Endothelial cell of umbilical vein (primary cell): Measurements from ENCODE around the gene CENPP. TPM values are rescaled to one million over a fixed set of nuclear protein-coding genes. Genes with fewer than 3 reads are reported as not detected.

Source experiments
- BruUV-seq: library from RNA; stranded (reverse); fragments of 400-500 nt; replicated peaks from 2 replicates; lab custom pipeline; 2021; lab: Mats Ljungman, UMichigan
- CTCF ChIA-PET: fragments of 300-600, 350-600 bp; sonication (Branson Sonifier 250); formaldehyde crosslinking; loops from one replicate; lab custom pipeline; 2021; ENCODE audit warnings: antibody characterized with exemption, inconsistent platforms; lab: Charles Lee
- POLR2A ChIA-PET: fragments of 300-600, 350-600 bp; sonication (Branson Sonifier 250); formaldehyde crosslinking; loops from one replicate; lab custom pipeline; 2021; ENCODE audit warnings: antibody characterized with exemption, inconsistent platforms; lab: Charles Lee
- DNase-seq: peaks from one replicate; pipeline ENCODE4 v3.0.0-alpha.2; 2011; ENCODE audit warnings: low read depth, low spot score
- FAIRE-seq: peaks from 2 replicates; lab custom pipeline; 2011; peaks lifted over from hg19 to GRCh38; lab: Jason Lieb, UNC
- H2AFZ ChIP-seq: 2 replicates; pipeline ENCODE4 v1.6.0; 2012; ENCODE audit warnings: low read depth, low read length, control low read depth, inconsistent platforms
- H3K27ac ChIP-seq: 2 replicates; pipeline ENCODE4 v1.5.1; 2011; ENCODE audit warnings: low read depth, mild to moderate bottlenecking, control low read depth, low read length, moderate library complexity; ENCODE audit not compliant: insufficient read depth
- H3K27me3 ChIP-seq, 2 experiments: 2 replicates each; pipeline versions ENCODE4 v1.6.0 to v1.6.1; 2011; ENCODE audit warnings: low read length in 2 of 2, mixed read lengths in 1 of 2; ENCODE audit not compliant: control insufficient read depth in 2 of 2, insufficient read depth in 2 of 2
- H3K36me3 ChIP-seq, 2 experiments: 2 replicates in 1 of 2; 3 replicates in 1 of 2; pipeline ENCODE4 v1.5.1; 2011; ENCODE audit warnings: low read length in 2 of 2, mild to moderate bottlenecking in 1 of 2, moderate library complexity in 1 of 2; ENCODE audit not compliant: control insufficient read depth in 2 of 2, insufficient read depth in 2 of 2; ENCODE audit errors: extremely low read depth in 1 of 2
- H3K4me1 ChIP-seq: 3 replicates; pipeline ENCODE4 v1.5.1; 2011; ENCODE audit warnings: mild to moderate bottlenecking, low read length; ENCODE audit not compliant: control insufficient read depth, insufficient read depth; ENCODE audit errors: extremely low read depth
- H3K4me2 ChIP-seq: 2 replicates; pipeline ENCODE4 v1.6.1; 2011; ENCODE audit warnings: low read length, control low read depth, mixed read lengths; ENCODE audit not compliant: insufficient read depth
- H3K4me3 ChIP-seq, 3 experiments: fragments of 200-600 bp in 1 of 3; sonication (generic), shearing (Covaris generic) in 1 of 3; replicated peaks in 1 of 3; 2 replicates each; pipeline ENCODE4 v1.5.1; 2011 to 2016; ENCODE audit warnings: control low read depth in 3 of 3, low read length in 3 of 3, mild to moderate bottlenecking in 2 of 3, inconsistent platforms in 1 of 3, low read depth in 1 of 3, moderate library complexity in 1 of 3; ENCODE audit not compliant: insufficient read depth in 1 of 3
- H3K79me2 ChIP-seq: 2 replicates; pipeline ENCODE4 v1.6.0; 2012; ENCODE audit warnings: low read length, inconsistent platforms; ENCODE audit not compliant: control insufficient read depth, insufficient read depth
- H3K9ac ChIP-seq: replicated peaks from 2 replicates; pipeline ENCODE3; 2011; ENCODE audit warnings: low read length, control low read depth; ENCODE audit not compliant: insufficient read depth; ENCODE audit errors: extremely low read depth
- H3K9me1 ChIP-seq: replicated peaks from 3 replicates; pipeline ENCODE4 v1.6.0; 2011; ENCODE audit warnings: mild to moderate bottlenecking, low read length; ENCODE audit not compliant: control insufficient read depth, insufficient read depth; ENCODE audit errors: extremely low read depth
- H3K9me3 ChIP-seq: replicated peaks from 2 replicates; pipeline ENCODE4 v1.5.1; 2012; ENCODE audit warnings: low read length, inconsistent platforms; ENCODE audit not compliant: control insufficient read depth, insufficient read depth
- H4K20me1 ChIP-seq: replicated peaks from 2 replicates; pipeline ENCODE3; 2011; ENCODE audit warnings: mild to moderate bottlenecking, low read length; ENCODE audit not compliant: control insufficient read depth, insufficient read depth; ENCODE audit errors: extremely low read depth
- CTCF ChIP-seq, 2 donors: IDR thresholded peaks; 1 replicate in 1 of 2; 2 replicates in 1 of 2; pipeline ENCODE4 v1.5.1; 2011; ENCODE audit warnings: low read length in 2 of 2, mild to moderate bottlenecking in 2 of 2, moderate library complexity in 2 of 2, control low read depth in 1 of 2, inconsistent platforms in 1 of 2, low read depth in 1 of 2; ENCODE audit not compliant: insufficient read depth in 1 of 2; ENCODE audit errors: extremely low read depth in 1 of 2
- EZH2 ChIP-seq: IDR thresholded peaks from 2 replicates; pipeline ENCODE4 v1.6.1; 2012; ENCODE audit warnings: borderline replicate concordance, low read depth, mild to moderate bottlenecking, moderate library complexity, low read length, inconsistent platforms; ENCODE audit not compliant: severe bottlenecking
- FOS ChIP-seq: IDR thresholded peaks from 2 replicates; pipeline ENCODE4 v1.6.1; 2011; ENCODE audit warnings: mild to moderate bottlenecking, low read length, moderate library complexity, borderline replicate concordance; ENCODE audit not compliant: insufficient read depth
- GATA2 ChIP-seq: IDR thresholded peaks from 2 replicates; pipeline ENCODE4 v1.7.0; 2011; ENCODE audit warnings: low read depth, mild to moderate bottlenecking, moderate library complexity, mixed read lengths, low read length; ENCODE audit not compliant: insufficient read length, insufficient read depth
- JUN ChIP-seq: IDR thresholded peaks from 2 replicates; pipeline ENCODE4 v1.6.1; 2011; ENCODE audit warnings: borderline replicate concordance, low read depth; ENCODE audit not compliant: insufficient read length, insufficient read depth
- MAX ChIP-seq: IDR thresholded peaks from 2 replicates; pipeline ENCODE4 v1.6.1; 2011; ENCODE audit not compliant: insufficient read depth, insufficient read length
- MYC ChIP-seq: IDR thresholded peaks from one replicate; pipeline ENCODE4 v1.6.1; 2011; ENCODE audit warnings: mild to moderate bottlenecking, low read depth, low read length
- POLR2A ChIP-seq: IDR thresholded peaks from 2 replicates; pipeline ENCODE4 v1.6.1; 2012; ENCODE audit warnings: low read depth, mild to moderate bottlenecking, control low read depth, low read length
- POLR2AphosphoS5 ChIP-seq: IDR thresholded peaks from 2 replicates; pipeline ENCODE4 v1.6.1; 2012; ENCODE audit warnings: low read depth, mild to moderate bottlenecking, control low read depth, low read length, moderate library complexity; ENCODE audit not compliant: insufficient read depth
- dilution Hi-C: fragments of 300-500 bp; cut with MboI; formaldehyde crosslinking; loops from one replicate; pipeline ENCODE4 v1.15.0; 2019; ENCODE audit warnings: low sequenced_read_pairs; ENCODE audit not compliant: extremely low pct_ligation_motif_present
- intact Hi-C: fragments of 100-400 bp; cut with micrococcal nuclease; formaldehyde crosslinking; loops from one replicate; pipeline ENCODE4 v1.10.0; 2022
- polyA plus RNA-seq, 4 experiments: library from polyadenylated mRNA; depleted of rRNA in 3 of 4; stranded (reverse) in 3 of 4; unstranded in 1 of 4; fragments of >200 nt; gene quantifications; 2 replicates each; pipeline versions ENCODE4 v1.2.1 to v1.2.3, GENCODE V29; 2011 to 2012; ENCODE audit warnings: missing spikeins in 1 of 4
- total RNA-seq: library from RNA; stranded (reverse); gene quantifications from 2 replicates; pipeline ENCODE4 v1.2.3, GENCODE V29; 2021

The CENPP gene
- total and polyA plus RNA-seq, 2 donors (not counting 3 experiments of a cell fraction or from before 2014, with no cell fraction given), result 1.2 to 12.0 TPM

- intact Hi-C loops (no loop called here), dilution Hi-C loops (no loop called here)
- CTCF ChIA-PET, result interaction anchor here (0.9 to 1.2 kb wide), 2 partner anchors 12 to 121 kb away, joined by 3 to 4 read pairs; no protein-coding TSS in a partner anchor
- no peaks in the 10 kb centered on the region for H3K36me3 ChIP-seq
- no peak overlapping the region for H3K4me2 ChIP-seq
- H2AFZ ChIP-seq, result no peak overlapping the region
- H3K4me1 ChIP-seq, result no peaks in the 10 kb centered on the region
- H3K9me3 ChIP-seq, result no peaks in the 10 kb centered on the region
- H3K27me3 ChIP-seq, result no peaks in the 10 kb centered on the region
- H3K27ac ChIP-seq, result no peak overlapping the region
- H3K9ac ChIP-seq, result no peak overlapping the region
- TF ChIP-seq JUN, result no peak
- no peak for TF ChIP-seq MAX
- FAIRE-seq (no peak), DNase-seq (no peak)
- no peaks in the 10 kb centered on the region for H3K79me2 ChIP-seq
- H3K9me1 ChIP-seq, result no peaks in the 10 kb centered on the region
- H4K20me1 ChIP-seq, result no peaks in the 10 kb centered on the region
- POLR2A ChIA-PET, result no interaction called here
- H3K4me3 ChIP-seq, result no peak overlapping the region
- no TSS peak for BruUV-seq
Measured at GRCh38 chr9:92601451-92601850, 275.7 kb downstream of the CENPP start.

GRCh38 chr9:92602413-92602812 lies 276.7 kb downstream of the CENPP start:
- Histone ChIP-seq H3K9ac (no peak overlapping the region), H3K27me3 (no peaks in the 10 kb centered on the region), H3K79me2 (no peaks in the 10 kb centered on the region), H3K4me3 (no peak overlapping the region), H3K27ac (no peak overlapping the region), H3K9me1 (no peaks in the 10 kb centered on the region), H3K36me3 (no peaks in the 10 kb centered on the region), H3K9me3 (no peaks in the 10 kb centered on the region), H3K4me1 (no peaks in the 10 kb centered on the region), H2AFZ (no peak overlapping the region), H3K4me2 (no peak overlapping the region), H4K20me1 (no peaks in the 10 kb centered on the region)
- DNase-seq (no peak), FAIRE-seq (no peak)
- dilution Hi-C loops (no loop called here), intact Hi-C loops (no loop called here)
- BruUV-seq, result no TSS peak
- TF ChIP-seq EZH2 (no peak), MAX (no peak), JUN (no peak), GATA2 (no peak), FOS (no peak), POLR2AphosphoS5 (no peak), CTCF (IDR thresholded peaks at IDR 0.05; ENCODE audit: extremely low read depth in 1 of 2, insufficient read depth in 1 of 2, low read depth in 1 of 2, low read length in 2 of 2) (no peak), MYC (no peak), POLR2A (no peak)
- POLR2A ChIA-PET, result no interaction called here
- CTCF ChIA-PET, result interaction anchor here (0.9 kb wide), 1 partner anchor 13 kb away, joined by 3 read pairs; no protein-coding TSS in a partner anchor
